ENCODE results near the gene GABRA1.

The GABRA1 gene

GRCh38 chr5:161946911-161947310 lies 99.0 kb downstream of the GABRA1 start:
- Histone ChIP-seq H3K4me3 (replicated peaks; ENCODE audit: insufficient read depth, low read length) (no peak overlapping the region), H3K27ac (replicated peaks) (no peak overlapping the region), H3K27me3 (ENCODE audit: insufficient read depth, poor library complexity, severe bottlenecking) (no peaks in the 10 kb centered on the region)
- DNase-seq (ENCODE audit: low read depth in 1 of 2, low spot score in 1 of 2) = no peak
- TF ChIP-seq POLR2AphosphoS5 (IDR thresholded peaks at IDR 0.05; ENCODE audit: low read depth) (no peak), GABPA (IDR thresholded peaks at IDR 0.05; ENCODE audit: low read depth) (no peak), CTCF (IDR thresholded peaks at IDR 0.05; ENCODE audit: insufficient read depth, low read length) (no peak), SPI1 (IDR thresholded peaks at IDR 0.05; ENCODE audit: borderline replicate concordance, low read depth) (no peak)
- TF ChIP-seq, protein P1, sequence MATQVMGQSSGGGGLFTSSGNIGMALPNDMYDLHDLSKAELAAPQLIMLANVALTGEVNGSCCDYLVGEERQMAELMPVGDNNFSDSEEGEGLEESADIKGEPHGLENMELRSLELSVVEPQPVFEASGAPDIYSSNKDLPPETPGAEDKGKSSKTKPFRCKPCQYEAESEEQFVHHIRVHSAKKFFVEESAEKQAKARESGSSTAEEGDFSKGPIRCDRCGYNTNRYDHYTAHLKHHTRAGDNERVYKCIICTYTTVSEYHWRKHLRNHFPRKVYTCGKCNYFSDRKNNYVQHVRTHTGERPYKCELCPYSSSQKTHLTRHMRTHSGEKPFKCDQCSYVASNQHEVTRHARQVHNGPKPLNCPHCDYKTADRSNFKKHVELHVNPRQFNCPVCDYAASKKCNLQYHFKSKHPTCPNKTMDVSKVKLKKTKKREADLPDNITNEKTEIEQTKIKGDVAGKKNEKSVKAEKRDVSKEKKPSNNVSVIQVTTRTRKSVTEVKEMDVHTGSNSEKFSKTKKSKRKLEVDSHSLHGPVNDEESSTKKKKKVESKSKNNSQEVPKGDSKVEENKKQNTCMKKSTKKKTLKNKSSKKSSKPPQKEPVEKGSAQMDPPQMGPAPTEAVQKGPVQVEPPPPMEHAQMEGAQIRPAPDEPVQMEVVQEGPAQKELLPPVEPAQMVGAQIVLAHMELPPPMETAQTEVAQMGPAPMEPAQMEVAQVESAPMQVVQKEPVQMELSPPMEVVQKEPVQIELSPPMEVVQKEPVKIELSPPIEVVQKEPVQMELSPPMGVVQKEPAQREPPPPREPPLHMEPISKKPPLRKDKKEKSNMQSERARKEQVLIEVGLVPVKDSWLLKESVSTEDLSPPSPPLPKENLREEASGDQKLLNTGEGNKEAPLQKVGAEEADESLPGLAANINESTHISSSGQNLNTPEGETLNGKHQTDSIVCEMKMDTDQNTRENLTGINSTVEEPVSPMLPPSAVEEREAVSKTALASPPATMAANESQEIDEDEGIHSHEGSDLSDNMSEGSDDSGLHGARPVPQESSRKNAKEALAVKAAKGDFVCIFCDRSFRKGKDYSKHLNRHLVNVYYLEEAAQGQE (IDR thresholded peaks at IDR 0.05; ENCODE audit: insufficient replicate concordance, low read depth) = no peak
